Activated T-helper 9 cell treated with anti-CD3 and anti-CD28 coated beads, Interleukin-2, amount 50 U/mL, for 16 hours (primary cell): Measurements from ENCODE around the gene SSBP2.
A peak's percentile ranks its signal among the peaks of the same experiment; 100 is the strongest.

ENCODE experiments used
- DNase-seq: peaks from one replicate; pipeline ENCODE4 v3.0.0-alpha.2; 2020; ENCODE audit warnings: low read depth

SSBP2 gene

DNA sequence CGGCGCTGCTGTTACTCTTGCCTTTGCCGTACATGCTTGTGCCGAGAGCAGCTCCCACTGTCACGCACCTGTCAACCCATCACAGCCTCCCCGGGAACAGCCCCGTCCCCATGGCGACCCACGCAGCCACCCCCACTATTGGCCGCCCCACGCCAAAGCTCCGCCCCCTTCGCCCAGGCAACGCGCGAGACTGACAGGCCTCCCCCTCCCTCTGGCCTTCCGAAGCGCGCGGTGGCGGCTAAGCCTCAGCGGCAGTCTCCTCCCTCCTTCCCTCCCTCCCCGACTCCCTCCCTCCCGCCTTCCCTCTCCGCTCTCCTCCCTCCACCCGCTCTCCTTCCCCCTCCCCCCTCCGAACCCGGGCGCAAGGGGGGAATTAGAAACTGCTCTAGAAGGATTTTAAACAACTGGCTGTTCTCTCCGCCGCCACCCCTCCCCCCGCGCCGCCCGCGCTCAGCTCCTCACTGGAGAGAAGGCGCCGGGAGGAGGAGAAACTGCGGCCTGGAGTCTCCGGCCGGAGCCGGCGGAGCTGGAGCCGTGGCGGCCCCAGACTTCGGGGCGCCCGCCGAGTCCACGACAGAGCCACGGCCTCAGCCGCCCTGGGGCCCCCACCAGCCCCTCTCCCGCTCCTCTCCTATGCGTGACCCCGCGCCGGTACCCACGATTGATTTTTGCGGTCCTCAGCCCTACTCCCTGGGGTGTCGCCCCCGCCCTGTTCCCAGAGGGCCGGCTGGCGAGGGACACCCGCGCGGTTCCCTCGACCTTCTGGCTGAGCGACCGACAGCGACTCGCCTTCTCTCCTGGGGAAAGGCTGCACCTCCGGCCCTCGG, at the start of gene SSBP2:
SSBP2 (minus strand) TSS at position 89 of the 827 bp plus-strand sequence; CDS start at position 34, 55 bp downstream.
- peak; percentile 99 for DNase-seq

DNA sequence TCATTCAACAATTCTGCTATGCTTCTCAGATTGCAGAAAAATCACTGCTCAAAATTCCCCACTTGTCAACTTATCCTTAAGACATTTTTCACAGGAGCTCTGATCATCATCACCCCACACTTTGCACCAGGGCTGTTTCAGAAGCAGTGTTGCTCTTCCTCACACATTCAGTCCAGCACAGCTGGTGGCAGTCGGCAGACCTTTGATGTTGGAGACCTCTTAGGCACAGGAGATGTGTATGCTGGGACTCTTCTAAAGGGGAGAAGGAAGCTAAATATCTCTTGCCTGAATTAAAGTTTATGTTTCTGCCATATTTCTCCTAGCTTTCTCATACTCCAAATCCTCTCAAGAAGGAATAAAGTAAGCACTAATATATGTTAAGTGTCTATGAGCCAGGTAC, 44.8 kb upstream of the SSBP2 start:
- DNase-seq: no peak

DNA sequence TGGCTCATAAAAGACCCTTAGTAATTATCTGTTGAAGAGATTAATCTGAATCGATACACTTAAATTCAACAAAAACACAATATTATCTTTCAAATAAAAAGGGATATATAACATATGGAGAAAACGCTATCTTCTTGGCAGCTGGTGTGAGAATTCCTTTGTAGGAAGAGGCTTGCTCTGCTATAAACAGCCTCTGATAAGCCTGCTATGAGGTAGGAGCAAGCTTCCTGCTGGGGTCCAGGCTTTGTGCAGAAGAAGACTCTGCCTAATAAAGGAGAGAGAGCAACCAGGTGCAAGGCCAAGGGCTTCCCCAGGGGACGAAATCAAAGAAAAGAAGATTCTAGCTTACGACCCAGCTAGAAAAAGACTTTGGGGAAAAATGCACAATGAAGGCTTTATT, 43.3 kb upstream of the SSBP2 start:
- no peak for DNase-seq

DNA sequence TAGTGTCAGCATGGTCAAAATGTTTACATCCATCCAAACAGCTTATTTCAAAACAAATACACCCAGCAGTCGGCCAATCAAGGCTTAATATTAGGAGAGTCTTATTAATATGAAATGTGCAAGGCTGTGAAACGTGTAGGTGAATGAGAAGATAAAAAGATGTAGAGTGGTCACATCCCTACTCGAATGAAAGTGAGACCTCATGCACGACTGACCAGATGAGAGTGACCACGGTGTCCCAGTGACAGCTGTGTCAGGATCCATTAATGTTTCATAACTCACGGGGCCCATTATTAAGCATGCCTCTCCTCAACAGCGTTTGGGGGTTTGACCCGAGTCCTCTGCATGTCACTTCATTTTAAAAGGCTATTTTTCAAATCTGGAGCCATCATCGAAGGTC, 39.4 kb upstream of the SSBP2 start:
- DNase-seq: no peak

DNA sequence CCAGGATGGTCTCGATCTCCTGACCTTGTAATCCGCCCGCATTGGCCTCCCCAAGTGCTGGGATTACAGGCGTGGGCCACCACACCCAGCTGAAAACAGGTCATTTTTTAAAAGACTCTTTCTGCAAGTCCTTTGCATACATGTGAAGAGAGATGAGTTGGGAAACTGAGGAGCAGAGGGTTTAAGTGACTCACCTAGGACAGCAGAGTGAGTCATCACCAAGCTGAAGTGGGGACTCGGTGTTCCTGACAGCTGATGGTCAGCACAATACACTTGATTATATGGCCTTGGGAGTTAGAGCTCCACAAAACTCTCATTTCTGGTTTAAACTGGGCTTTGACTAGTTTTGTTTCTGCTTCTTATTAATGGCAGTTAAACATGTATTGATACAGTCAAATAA, 38.1 kb upstream of the SSBP2 start:
- no peak for DNase-seq

DNA sequence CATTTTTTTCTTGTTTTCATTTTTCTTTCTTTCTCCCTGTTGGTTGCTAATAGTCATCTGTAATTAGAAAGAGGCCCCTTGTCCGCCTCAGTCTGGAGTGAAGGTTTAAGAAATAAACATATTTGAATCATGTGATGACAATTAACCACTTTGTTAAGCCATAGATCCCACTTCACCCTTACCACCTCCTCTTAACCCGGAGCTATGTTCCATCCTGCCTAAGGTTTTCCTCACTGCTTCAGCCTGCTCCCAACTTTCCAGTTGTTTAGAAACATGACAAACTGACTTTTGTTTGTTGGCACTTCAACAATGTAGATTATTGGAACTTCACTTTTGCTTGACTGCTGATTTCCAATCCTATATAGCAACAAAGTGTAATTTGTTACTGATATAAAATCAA, 37.4 kb upstream of the SSBP2 start:
- no peak for DNase-seq

DNA sequence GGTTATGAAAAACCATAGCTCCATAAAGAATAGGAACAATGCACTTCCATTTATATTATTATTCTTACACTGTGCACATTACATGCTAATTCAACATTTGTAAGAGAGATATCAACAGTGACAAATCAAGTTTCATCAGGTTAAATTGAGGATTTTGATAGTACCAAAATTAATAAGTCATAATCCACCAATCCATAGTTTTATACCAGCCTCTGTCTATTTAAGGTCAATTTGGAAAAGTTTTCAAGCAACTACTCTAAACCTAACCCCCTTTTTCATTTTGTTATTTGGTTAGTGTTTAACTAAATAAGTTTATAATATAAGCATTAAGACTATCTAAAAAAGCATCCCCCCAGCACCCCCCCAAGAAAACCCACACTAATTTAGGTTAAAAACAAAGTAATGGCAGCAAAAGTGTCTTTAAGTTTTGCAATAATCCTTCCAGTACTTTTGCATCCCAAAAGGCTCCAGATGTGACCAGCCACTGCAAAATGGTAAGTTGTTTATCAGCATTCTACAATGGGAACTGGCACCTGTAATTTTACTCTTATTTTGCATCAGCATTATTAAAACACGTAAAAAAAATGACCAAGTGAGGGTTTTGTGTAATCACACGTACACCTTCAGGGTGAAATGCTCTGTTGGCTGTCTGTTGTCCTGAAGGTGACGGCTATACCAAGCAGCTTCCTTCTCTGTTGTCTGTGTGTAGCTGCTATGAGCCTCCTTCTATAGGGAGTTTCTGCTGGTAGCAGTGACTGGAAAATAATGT, 36.8 kb upstream of the SSBP2 start:
- DNase-seq: no peak

DNA sequence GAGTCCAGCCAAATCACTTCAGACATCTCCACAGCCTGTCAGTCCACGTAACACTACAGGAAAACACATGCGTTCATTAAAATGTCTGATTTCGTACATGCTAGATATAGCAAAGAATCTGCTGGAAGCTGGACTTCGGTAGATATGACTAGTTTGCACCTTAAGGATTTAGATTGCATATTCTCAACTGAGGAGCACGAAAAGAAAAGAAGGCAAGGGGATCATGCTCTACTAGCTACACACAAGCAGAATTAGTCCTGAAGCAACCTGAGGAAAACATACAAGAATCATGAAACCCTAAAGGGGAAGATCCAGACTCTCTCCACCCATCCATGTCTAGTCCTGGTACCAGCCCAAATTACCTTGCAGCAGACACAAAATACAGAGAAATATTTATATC, 36.1 kb upstream of the SSBP2 start:
- no peak for DNase-seq

DNA sequence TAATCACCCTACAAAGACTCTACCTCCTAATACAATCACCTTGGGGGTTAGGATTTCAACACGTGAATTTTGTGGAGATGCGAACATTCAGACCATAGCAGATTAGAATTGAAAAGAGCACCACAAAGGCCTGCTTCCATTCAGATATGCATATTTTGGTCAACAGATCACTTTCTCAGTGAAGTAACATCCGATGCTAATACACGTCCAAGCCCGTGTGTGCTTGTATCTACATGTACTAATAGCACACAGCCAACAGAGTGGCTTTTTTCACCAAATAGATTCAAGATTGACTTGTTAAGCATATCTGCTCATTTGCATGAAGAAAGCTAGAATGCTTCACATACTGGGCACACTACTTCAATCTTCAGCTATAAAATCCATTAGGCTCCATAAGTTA, 35.6 kb upstream of the SSBP2 start:
- no peak for DNase-seq

DNA sequence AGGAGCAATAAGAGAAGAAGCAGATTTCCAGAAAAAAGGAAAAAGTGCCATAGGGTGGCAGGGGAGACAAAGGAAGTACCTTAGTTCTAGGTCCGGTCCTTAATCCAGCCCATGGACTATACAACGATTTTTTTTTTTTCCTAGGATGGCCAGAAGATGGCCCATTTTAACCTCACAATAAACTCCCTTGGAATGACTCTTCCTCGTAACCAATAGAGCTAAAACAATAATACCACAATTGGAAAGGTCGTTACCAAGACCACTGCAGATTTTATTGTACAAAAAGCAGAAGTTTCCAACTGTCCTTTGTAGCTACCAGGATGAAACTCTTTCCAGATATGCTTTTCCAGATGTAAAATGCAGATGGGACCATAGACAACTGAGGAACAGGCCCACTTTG, 34.4 kb upstream of the SSBP2 start:
- DNase-seq: no peak

DNA sequence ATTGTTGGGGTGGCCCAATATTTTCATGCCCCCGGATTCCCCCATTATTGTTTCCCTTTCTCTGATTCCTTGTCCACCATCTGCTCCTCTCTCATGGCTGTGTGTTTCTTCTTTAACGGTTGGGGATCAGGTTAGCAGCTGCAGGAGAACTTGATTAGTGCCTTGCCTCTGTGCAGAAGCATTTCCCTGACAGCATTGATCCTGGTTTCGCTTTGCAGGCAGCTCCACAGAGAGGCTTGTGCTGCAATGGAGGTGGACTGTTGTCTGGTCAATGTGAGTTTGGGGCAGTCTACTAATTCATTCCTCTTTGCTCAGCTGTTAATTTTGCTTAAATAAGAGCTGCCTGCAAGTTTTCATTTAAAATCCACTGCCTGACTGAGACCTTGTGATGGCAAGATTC, 32.5 kb upstream of the SSBP2 start:
- no peak for DNase-seq

DNA sequence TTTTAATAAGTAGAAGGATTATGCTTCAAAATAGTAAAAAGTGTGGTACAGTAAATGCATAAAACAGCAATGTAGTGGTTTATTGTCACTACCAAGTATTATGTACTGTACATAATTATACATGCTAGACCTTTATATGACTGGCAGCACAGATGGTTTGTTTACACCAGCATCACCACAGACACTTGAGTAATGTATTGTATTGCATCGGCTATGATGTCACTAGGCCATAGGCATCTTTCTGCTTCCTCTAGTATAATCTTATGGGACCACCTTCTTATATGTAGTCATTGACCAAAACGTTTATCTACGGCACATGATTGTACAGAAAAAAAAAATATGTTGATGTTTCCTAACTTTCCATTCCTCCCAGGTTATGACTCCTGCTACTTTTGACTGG, 31.9 kb upstream of the SSBP2 start:
- DNase-seq: no peak

DNA sequence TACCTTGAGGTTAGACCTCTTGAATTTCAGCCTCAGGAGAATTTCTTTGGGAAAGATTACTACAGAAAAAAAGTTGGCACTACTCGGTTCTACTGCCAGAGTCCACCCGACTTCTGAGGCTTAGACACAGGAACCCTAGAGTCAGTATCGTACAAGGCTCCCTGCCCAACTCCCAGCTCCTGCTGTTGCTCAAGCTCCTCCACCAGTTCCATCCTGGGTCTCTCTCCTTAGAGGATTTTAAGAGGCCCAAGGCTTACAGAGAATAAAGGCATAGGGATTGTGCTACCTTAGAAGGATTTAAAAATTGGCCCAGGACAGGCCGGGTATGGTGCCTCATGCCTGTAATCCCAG, 29.0 kb upstream of the SSBP2 start:
- DNase-seq: no peak

DNA sequence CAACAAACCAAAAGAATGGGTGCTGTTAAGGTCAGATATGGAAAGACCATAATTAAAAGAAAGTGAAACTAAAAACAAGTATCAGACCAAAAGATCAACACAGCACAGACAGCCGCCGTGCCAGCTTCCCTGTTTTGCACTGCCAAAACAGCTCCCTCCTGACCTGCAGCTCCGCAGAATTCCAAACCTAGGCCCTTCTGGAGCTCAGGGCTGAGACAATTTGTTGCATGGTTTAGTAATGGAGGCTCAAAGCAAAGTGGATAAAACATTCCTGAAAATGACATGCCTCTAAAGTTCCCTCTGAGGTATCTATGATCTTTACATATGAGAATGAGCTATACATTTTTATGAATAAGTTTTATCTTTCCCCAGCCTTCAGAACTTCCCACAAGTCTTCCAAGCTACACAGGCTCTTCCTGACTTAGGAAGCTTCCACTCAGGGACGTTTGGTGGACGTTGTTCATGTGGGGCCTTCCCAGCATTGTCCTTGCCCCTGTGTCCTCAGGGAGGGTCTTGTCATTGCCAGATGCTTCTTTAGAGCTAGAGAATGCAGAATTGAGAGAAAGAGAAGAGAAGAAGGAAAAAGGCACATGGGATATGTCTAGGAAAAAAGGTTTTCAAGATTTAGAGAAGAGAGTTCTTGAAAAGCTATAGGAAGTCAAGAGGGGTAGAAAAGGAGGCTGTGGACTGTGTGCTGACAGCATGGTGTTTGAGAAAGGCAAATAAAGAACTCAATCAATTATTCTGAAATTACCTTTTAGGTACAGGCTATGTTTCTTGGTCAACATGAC, 28.4 kb upstream of the SSBP2 start:
- peak; percentile 3 for DNase-seq

DNA sequence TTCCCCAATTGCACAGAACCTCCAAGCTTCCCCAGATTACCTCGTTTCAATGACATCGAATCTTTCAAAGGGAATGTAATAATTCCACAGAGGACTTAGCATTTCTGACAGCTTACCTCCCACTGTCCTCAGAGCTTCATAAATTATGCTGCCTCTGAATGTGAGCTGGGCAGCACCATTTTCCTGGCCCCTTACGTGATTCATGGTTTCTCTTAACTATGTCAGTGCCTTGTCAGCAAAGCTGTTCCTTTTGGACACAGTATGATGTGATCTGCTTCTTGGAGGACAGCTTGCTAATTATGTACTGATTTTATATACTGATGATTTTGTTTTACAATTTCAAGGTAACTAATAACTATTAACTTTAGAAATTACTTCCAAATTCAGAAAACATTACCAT, 27.7 kb upstream of the SSBP2 start:
- DNase-seq: no peak

DNA sequence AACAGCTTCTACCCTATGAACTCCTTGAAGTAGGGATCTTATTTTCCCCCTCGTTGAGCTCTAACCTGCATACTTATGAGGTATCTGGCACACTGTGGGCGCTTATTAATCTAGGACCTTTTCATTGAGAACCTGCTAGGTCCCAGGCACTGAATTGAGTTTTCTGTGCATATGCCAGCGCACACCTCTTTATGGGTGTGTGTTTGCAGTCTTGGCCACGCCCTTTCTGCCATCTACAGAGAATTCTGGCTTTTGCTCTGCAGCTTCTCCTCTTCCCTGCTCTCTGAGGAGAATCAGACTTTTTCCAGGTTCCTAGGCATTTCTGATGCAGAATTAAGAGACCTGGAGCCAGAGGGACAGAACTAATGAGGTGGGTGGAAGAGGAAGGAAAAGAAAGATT, 25.4 kb upstream of the SSBP2 start:
- DNase-seq: no peak

DNA sequence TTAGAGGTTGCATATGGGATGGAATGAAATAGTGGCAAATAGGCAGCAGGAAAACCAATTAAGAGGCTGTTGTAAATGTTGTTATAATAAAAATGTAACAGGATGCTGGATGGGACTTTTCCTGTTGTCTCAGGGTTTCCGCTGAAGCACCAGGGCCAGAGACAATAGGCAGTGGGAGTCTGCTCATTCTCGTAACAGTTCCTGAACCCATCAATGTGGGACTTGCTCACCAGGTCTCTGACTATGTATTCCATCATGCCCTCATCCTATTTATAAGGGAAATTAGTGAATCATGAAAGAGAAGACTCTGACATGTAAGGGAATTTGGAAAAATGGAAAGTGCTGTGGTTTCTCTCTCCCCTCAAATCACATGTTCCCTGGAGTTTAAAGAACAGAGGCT, 23.5 kb upstream of the SSBP2 start:
- DNase-seq: no peak

DNA sequence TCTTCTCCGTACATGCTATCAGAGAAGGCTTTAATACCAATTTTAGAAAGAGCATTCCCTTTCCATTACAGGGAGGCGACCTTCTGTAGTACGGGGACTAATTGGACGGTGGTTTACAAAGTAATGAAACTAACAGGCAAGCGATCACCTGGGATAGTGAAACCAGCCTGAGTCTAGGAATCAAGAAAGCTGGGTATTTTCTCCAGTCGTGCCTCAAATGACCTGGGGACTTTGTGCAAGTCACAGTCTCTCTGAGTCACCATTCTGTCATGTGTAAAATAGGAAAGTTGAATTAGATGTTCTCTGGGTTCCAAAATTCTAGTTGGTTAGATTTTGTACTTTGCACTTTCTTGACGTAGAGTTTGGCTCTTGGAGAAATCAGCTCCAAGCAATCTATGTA, 22.7 kb upstream of the SSBP2 start:
- DNase-seq: no peak

DNA sequence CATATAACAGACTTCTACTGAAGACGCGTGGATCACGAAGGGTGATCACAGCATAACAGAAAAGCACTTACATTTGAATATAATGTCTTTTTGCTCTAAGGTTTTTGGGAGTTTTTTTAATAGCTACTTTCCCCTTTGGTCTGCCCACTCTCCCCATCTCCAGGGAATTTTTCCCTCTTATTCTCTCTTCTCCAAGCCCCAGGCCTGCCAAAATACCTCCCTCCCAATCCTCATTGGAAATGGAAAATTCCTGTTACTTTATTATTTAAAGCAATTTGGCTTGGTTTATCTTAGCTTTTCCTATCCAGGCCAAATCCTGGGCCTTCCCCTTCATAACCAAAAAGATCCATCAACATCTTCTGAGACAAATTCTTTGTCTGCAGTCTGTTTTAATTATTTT, 22.3 kb upstream of the SSBP2 start:
- DNase-seq: no peak

DNA sequence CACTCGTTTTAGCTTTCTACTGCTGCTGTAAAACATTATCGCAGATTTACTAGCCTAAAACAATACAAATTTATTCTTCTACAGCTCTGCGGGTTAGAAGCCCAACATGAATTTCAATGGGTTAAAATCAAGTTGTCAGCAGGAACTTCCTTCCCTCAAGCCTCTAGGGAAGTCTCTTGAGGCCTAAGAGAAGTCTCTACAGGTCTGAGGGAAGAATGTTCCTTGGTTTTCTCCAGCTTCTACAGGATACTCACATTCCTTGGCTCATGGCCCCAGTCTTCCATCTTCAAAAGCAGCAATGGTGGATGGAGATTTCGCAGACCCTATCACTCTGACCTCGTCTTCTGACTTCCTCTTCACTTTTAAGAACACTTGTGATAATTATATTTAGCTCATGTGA, 21.6 kb upstream of the SSBP2 start:
- no peak for DNase-seq

DNA sequence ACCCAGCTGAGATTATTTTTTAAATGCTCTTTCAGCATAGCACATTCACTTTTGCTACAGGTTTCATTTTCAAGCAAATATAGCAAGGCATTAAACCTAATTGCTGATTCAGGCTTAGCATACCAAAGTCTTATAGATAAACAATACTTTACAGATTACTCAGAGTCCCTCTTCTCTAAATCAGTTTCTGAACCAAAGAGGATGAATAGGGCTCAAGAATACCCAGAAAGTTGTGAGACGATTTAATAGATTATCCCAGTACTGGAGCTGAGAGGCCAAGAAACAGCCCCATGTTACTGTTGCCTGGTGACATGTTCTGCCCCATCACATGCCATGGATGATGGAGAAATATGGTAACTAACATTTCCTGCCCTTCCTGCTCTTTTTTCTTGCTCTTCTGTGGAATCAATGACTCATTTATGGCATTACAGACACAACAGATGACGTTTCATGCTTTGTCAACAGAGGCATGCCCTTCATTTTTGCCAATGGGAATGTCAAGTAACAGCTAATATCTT, 18.1 kb upstream of the SSBP2 start:
- DNase-seq: no peak

DNA sequence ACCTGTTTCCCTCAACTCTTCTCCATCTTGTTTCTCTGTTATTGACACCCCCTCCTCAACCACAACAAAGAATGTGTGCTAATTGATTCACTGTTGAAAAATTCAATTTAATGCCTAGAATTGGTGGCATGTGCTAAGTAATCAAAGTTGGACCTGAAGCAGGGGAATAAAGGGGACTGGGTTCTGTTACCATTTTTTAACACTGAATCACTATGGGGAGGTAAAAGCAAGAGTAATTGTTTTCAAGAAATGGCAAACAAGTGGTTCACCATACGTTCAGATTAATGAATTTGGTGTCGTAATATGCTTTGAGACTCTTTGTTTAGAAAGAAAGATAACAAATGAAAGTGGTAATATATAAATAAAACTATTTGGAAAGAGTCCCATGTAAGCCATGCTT, 17.0 kb upstream of the SSBP2 start:
- no peak for DNase-seq

DNA sequence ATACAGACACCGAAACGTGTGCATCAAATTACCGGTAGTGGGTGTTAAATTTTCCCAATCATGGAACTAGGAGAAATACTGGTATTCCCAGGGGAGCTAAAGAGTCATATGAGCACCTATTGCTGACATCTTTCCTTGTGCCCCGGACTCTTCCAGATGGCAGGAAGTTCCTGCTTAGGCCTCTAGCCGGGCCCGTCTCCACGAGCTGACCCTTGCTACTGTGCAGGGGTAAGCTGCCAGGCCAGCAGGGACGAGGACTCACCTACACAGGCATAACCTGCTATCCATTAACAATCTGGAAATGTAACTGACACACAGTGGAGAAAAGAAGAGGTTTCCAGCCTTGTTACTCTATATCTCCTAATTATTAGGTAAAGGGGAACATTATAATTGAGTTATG, 16.2 kb upstream of the SSBP2 start:
- no peak for DNase-seq
